Thyroid gland (tissue), 4 donors: Measurements from ENCODE around the gene EBI3.

Experiments
- POLR2A ChIP-seq, 2 donors: fragments of 450-650 bp; IDR thresholded peaks; one replicate each; pipeline ENCODE4 v1.6.1; 2017; ENCODE audit warnings: antibody characterized with exemption in 2 of 2, mild to moderate bottlenecking in 2 of 2, moderate library complexity in 1 of 2
- TF ChIP-seq, protein P1 (sequence below), 6 experiments: fragments of 200-600 bp in 3 of 6; fragments of 450-650 bp in 3 of 6; sonication (generic) in 3 of 6; IDR thresholded peaks; one replicate each; pipeline ENCODE4 v1.5.1; 2016 to 2019; ENCODE audit warnings: antibody characterized with exemption in 6 of 6, mild to moderate bottlenecking in 2 of 6, inconsistent platforms in 1 of 6, moderate library complexity in 1 of 6

DNA sequence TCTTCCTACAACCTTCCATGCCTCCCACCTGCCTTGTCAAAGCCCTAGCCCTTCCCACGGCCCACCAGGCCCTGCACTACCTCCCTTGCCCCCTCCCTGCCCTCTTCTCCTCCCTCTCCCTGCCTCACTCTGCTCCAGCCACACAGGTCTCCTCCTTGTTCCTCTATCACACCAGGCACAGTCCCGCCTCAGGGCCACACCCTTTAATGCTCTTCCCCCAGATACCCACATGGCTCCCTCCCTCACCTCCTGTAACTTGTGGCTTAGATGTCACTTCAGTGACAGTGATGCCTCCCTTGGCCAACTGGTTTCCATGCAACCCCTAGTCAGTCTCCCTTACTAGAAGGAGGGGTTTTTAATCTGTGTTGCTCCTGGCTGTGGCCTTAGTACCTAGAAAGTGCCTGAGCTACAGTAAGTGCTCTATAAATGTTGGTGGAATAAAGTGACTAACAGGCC lies 48.2 kb upstream of the EBI3 start:
- TF ChIP-seq, protein P1, sequence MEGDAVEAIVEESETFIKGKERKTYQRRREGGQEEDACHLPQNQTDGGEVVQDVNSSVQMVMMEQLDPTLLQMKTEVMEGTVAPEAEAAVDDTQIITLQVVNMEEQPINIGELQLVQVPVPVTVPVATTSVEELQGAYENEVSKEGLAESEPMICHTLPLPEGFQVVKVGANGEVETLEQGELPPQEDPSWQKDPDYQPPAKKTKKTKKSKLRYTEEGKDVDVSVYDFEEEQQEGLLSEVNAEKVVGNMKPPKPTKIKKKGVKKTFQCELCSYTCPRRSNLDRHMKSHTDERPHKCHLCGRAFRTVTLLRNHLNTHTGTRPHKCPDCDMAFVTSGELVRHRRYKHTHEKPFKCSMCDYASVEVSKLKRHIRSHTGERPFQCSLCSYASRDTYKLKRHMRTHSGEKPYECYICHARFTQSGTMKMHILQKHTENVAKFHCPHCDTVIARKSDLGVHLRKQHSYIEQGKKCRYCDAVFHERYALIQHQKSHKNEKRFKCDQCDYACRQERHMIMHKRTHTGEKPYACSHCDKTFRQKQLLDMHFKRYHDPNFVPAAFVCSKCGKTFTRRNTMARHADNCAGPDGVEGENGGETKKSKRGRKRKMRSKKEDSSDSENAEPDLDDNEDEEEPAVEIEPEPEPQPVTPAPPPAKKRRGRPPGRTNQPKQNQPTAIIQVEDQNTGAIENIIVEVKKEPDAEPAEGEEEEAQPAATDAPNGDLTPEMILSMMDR (IDR thresholded peaks at IDR 0.05): no peak
- TF ChIP-seq POLR2A (IDR thresholded peaks at IDR 0.05): no peak
